Dermis microvascular lymphatic vessel endothelial cell (primary cell): ENCODE data around the gene TMEM169. TPM values are rescaled to one million over a fixed set of nuclear protein-coding genes. Genes with fewer than 3 reads are reported as not detected.
"Not testable (repeated sequence)": the region's sequence is repeated elsewhere in the genome, so short reads cannot be mapped to it uniquely, and the experiment has no call there.

Experiments used
- DNase-seq, 2 donors: peaks; one replicate each; pipeline versions ENCODE4 v3.0.0 to v3.0.0-alpha.2; 2010; ENCODE audit warnings: low read depth in 2 of 2
- total RNA-seq: library from RNA; depleted of rRNA; stranded (reverse); fragments of >200 nt; gene quantifications from 2 replicates; pipeline ENCODE4 v1.2.1, GENCODE V29; 2014

TMEM169 gene
- total RNA-seq, 1 donor from 2014 or later, result 0.13 TPM

- no peak for DNase-seq
These were observed 48.7 kb downstream of the TMEM169 start for GRCh38 chr2:216130346-216130971.

- no peak for DNase-seq
These were observed 49.6 kb downstream of the TMEM169 start for GRCh38 chr2:216131175-216131926.

DNA sequence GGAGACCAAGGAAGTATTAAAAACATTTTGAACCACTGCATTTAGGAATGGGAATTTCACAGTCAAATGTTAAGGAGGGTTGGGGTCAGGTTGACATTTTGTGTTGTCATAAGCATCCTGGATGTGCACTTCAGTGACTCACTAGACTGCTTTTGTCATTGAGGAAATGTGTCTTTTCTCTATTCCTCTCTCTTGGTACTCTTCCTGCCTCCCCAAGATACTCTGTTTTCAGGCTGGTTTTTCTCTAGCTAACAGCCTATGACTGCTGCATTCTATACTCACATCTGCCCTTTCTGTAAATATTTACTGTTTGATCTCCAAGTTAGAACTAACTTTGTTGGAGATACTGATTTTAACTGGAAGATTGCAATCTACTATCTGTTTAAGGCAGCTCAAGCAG, 50.9 kb downstream of the TMEM169 start:
- DNase-seq, result no peak

- DNase-seq, result no peak
These were observed 51.7 kb downstream of the TMEM169 start for GRCh38 chr2:216133397-216133796.

DNA sequence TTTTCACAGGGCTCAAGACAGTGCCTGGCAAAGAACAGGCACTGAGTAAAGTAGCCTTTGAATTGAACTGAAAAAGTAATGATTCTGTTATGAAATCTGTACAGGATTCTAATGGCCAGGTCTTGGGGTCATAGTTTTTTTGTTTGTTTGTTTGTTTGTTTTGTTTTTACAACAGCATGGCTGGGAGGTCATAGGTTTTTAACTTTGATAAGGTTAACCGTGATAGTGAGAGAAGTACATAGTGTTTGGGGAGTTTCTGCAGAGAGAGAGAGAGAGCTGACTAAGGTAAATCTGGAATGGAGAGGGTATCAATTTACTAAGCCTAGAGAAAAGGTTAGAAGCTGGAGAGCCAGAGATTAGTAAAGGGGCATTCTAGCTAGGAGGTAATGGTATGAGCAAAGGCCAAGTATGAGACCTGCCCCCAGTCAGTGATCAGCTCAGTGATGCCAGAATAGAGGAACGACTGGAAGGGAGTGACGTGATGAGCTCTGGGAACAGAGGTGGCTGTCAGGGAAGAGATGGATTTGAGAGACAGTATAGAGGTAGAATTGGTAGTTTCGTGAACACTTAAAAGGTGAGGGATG, 53.3 kb downstream of the TMEM169 start:
- DNase-seq, result no peak

DNA sequence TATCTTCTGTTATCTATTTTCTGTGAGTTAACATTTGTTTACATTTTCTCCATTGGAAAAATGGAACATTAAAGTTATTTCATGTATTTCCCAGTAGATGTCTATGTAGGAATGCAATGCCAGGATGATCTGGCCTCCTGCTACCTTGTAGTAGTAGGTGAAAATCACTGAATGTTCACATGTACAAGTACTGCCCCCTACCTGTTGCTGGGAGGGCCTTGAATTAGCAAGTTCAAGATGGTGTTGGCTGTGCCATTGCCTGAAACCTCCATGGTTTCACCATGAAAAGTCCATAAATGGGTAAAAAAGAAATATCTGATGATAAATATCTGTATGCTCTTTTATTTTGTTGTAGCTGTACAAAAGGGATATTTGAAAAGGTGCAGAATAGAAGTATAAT, 58.2 kb downstream of the TMEM169 start:
- peak; percentile 2 to 13 for DNase-seq

DNA sequence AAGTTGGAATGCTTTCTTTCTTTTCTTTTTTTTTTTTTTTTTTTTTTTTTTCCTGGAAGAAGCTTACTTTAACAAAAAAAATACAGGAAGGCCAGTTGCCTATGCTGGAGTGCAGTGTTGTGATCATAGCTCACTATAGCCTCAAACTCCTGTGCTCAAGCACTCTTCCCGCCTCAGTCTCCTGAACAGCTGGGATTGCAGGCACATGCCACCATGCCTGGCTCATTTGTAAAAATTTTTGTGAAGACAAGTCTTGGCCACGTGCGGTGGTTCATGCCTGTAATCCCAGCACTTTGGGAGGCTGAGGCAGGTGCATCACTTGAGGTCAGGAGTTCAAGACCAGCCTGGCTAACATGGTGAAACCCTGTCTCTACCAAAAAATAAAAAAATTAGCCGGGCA, 59.8 kb downstream of the TMEM169 start:
- DNase-seq, result not testable (repeated sequence)

DNA sequence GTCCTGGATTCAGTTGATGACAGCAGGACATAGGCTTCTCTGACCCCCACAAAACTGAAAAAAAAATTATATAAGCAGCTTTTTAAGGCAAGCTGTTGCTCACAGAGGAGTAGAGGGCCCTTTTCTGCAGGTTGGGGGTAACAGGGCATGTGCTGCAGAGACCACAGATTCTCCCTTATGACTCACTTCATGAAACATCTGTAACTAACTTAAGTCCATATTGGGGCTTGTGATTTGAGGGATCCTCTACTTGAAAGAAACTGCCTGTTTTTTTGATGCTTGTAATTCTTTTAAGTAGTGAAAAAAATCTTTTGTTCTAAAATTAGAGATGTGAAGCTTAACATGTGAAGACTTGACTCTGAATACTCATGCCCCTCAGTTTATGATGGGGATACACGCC, 60.8 kb downstream of the TMEM169 start:
- no peak for DNase-seq

GRCh38 chr2:216144372-216144771, 62.7 kb downstream of the TMEM169 start:
- DNase-seq, result no peak

GRCh38 chr2:216144857-216145256, 63.1 kb downstream of the TMEM169 start:
- DNase-seq, result no peak

DNA sequence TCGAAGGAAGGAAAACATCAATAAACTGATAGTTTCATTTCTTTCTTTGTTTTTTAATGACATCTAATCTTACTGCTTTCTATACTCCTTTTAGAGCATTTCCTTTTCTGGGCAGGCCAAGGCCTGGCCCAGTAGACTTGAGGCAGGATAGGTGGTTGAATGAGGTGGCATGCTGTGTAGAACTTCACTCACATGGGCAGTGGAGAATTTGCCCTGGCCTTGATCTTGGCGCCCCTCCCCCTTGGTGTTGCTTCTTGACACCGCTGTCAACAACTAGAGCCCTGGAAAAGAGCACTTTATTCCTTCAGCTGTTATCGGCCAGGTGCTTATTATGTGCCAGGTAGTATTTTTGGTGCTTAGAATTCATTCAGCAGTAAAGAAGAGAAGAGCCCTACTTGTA, 64.9 kb downstream of the TMEM169 start:
- DNase-seq, result no peak

- DNase-seq, result no peak
These were observed 65.7 kb downstream of the TMEM169 start for GRCh38 chr2:216147172-216148131.

GRCh38 chr2:216148983-216149382, 67.3 kb downstream of the TMEM169 start:
- no peak for DNase-seq

DNA sequence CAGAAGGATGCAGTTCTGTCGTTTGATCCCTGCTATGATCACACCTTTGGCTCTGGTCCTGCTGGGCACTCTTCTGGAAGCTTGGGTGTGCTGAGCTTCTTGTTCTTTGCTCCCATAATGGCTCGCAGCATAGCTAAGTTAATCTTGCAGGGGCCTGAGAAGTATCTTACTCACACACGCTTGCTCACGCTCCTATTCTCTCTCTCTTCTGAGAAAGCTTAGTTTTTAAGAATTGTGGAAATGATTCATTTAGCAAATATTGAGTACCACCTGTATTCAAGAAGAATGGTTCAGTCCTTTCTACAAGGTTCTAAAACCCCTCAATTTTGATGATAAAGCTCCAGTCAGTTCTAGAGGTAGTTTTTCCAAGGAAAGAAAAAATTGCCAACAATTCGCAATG, 68.0 kb downstream of the TMEM169 start:
- peak in 1 of 2 donors; percentile 45 for DNase-seq

- DNase-seq, result peak in 1 of 2 donors; percentile 11
These were observed 69.8 kb downstream of the TMEM169 start for GRCh38 chr2:216151313-216152025.

Other genes starting within 250 kb of the TMEM169 start
- gene MREG, start 68.4 kb upstream of the TMEM169 start, total RNA-seq, result 1.9 and 3.3 TPM in 2 replicates
- 10.4 and 15.3 TPM in 2 replicates for gene PECR, start 110 bp upstream of the TMEM169 start, total RNA-seq
- 181 and 213 TPM in 2 replicates for gene XRCC5, start 27.4 kb downstream of the TMEM169 start, total RNA-seq